ENCODE results near the gene TSPAN9. TPM values are rescaled to one million over a fixed set of nuclear protein-coding genes. Genes with fewer than 3 reads are reported as not detected.

TSPAN9 gene
- total and polyA plus RNA-seq, 3 donors from 2014 or later: 14.2 to 23.5 (median 19.8) TPM

DNA sequence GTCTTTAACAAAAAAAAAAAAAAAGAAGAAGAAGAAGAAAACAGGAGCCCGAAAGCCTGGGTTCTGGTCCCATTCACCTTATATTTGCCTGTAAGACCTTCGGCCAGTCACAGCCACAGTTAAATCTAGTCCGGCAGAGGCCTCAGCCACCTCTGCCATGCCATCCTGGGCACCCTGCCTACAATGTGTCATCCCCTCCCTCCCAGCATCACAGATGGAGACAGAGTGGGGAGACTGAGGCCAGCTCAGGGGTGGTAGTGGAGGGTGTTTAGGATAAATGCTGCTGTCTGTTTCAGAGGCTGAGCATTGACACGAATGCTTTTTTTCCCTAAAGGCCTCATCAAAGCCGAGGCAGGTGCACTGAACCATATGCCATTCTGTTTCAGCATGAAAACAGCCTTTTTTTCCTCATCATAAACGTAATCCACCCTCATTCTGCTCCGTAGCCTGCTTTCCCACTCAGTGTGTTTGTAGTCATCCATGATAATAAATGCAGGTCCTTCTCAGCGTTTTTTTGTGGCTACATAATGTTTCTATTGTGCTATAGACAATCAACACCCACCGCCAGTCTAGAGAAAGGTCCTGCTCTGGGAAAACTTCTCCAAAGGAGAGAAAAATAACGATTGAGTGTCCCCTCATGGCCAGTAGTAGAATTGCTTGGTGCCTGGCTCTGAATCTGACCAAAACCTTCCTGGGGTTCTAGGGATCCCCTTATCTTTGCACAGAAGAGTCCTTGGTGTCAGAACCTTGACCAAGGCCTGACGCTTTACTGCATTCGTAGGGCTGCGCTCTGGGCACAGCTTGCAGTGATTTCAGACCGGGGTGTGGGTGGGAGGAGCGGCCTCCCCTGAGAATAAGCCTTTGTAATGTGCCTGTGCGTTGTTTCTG lies 41.1 kb upstream of the TSPAN9 start:
- no peaks in the 10 kb centered on the region for H3K27me3 ChIP-seq
- intact Hi-C loops (cut with DNase I; ENCODE audit: low total_unique reads): no loop called here
- no peaks in the 10 kb centered on the region for H3K9me3 ChIP-seq
- 70 to 76% methylated on average over 16 of the region's 16 CpGs for WGBS, 2 donors
- no peak overlapping the region for H3K27ac ChIP-seq
- no peak for DNase-seq
- no peaks in the 10 kb centered on the region for H3K36me3 ChIP-seq (ENCODE audit: low read depth, missing control alignments)
- TF ChIP-seq POLR2A (IDR thresholded peaks at IDR 0.05): no peak
- TF ChIP-seq, protein P1, sequence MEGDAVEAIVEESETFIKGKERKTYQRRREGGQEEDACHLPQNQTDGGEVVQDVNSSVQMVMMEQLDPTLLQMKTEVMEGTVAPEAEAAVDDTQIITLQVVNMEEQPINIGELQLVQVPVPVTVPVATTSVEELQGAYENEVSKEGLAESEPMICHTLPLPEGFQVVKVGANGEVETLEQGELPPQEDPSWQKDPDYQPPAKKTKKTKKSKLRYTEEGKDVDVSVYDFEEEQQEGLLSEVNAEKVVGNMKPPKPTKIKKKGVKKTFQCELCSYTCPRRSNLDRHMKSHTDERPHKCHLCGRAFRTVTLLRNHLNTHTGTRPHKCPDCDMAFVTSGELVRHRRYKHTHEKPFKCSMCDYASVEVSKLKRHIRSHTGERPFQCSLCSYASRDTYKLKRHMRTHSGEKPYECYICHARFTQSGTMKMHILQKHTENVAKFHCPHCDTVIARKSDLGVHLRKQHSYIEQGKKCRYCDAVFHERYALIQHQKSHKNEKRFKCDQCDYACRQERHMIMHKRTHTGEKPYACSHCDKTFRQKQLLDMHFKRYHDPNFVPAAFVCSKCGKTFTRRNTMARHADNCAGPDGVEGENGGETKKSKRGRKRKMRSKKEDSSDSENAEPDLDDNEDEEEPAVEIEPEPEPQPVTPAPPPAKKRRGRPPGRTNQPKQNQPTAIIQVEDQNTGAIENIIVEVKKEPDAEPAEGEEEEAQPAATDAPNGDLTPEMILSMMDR (IDR thresholded peaks at IDR 0.05): peak; percentile 43 to 68 (median 56)
- H3K4me1 ChIP-seq: peaks cover 7% of the 10 kb centered on the region
- no peak overlapping the region for H3K4me3 ChIP-seq

DNA sequence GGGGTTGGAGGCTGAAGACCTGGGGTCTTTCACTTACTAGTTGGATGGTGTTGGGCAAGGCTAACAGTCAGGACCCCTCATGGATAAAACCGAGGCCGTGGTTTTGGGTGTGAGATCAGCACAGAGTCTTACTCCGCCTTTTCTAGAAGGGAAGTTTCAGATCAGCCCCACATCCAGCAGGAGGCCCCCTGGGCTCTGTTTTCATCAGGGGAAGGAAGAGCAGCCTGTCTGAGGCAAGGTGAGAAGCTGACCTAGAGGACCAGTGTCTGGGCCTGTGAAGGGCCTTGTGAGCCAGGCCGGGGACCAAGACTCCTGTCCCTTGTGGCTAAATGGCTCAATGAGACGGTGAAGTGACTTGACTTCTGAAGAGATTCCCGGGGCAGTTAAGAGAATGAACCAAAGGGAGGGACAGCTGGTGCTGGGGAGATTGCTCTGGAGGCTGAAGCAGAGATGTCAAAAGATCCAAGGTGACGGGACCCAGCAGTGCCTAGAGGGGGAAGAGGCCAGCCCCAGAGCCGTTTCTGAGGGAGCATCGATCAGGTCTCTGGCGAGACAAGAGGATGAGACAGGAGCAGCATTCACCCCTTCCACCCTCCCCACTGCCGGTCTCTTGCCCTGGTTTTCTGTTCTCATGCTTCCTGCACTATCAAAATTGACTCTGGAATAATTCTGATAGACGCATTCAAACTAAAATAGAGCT lies 40.1 kb upstream of the TSPAN9 start:
- Histone ChIP-seq H3K4me1 (peaks cover 7% of the 10 kb centered on the region), H3K27ac (no peak overlapping the region), H3K36me3 (ENCODE audit: low read depth, missing control alignments) (no peaks in the 10 kb centered on the region), H3K27me3 (no peaks in the 10 kb centered on the region), H3K4me3 (no peak overlapping the region), H3K9me3 (no peaks in the 10 kb centered on the region)
- TF ChIP-seq, protein P1 (IDR thresholded peaks at IDR 0.05): no peak
- TF ChIP-seq POLR2A (IDR thresholded peaks at IDR 0.05): no peak
- intact Hi-C loops (cut with DNase I; ENCODE audit: low total_unique reads): no loop called here
- 87% methylated on average over 12 of the region's 12 CpGs for WGBS, 2 donors
- no peak for DNase-seq

DNA sequence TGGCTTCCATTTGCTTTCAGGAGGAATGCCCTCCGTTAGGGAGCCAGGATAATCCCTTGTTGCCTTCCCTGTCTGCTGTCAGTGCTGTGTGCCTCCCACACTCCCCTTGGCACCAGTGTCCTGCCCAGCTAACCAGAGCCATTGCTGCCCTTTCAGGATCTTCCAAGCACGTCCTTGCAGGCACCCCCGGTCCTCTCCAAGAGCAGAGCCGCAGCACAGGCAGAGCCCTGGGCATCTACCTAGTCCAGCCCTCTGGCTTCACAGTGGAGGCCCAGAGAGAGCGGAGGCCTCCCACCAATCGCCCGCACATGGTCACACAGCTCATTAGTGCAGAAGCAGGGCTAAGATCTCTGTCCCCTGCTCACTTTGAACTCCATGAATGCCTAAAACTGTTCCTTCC lies 39.0 kb upstream of the TSPAN9 start:
- Histone ChIP-seq H3K4me3 (no peak overlapping the region), H3K27me3 (no peaks in the 10 kb centered on the region), H3K27ac (no peak overlapping the region), H3K4me1 (no peaks in the 10 kb centered on the region), H3K36me3 (ENCODE audit: low read depth, missing control alignments) (no peaks in the 10 kb centered on the region), H3K9me3 (no peaks in the 10 kb centered on the region)
- DNase-seq: no peak
- intact Hi-C loops (cut with DNase I; ENCODE audit: low total_unique reads): no loop called here
- WGBS, 2 donors: 77 to 82% methylated on average over 7 of the region's 7 CpGs
- TF ChIP-seq, protein P1 (IDR thresholded peaks at IDR 0.05): no peak
- no peak for TF ChIP-seq POLR2A (IDR thresholded peaks at IDR 0.05)

DNA sequence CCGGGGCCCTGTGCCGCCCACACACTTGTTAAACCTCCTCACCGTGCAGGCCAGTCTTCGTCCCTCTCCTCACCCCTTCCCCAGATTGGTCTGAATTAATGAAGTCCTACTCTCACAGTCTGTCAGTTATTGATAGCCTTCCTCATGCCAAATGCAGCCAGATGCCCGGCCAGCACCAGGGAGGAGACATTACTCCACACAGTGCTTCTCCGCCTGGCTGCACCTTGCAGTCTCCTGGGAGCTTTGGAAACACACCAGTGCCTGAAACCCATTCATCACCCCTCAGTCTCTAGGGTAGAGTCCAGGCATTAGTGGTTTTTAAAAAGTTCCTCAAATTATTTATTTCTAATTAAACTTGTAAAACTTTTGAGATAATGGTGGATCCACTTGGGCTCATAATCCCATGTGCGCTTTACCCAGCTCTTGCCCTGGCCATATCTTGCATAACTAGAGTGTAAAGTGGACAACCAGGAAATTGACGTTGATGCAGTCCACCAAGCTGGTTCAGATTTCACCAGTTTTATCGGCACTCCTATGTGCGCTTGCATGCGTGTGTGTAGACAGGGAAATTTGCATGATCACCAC lies 38.2 kb upstream of the TSPAN9 start:
- no peak for DNase-seq

More for the DNA sequence above, 38.2 kb upstream of the TSPAN9 start:
- H3K9me3 ChIP-seq: no peaks in the 10 kb centered on the region
- intact Hi-C loops (cut with DNase I; ENCODE audit: low total_unique reads): no loop called here
- H3K36me3 ChIP-seq (ENCODE audit: low read depth, missing control alignments): no peaks in the 10 kb centered on the region
- TF ChIP-seq, protein P1 (IDR thresholded peaks at IDR 0.05): no peak
- no peak for TF ChIP-seq POLR2A (IDR thresholded peaks at IDR 0.05)
- H3K27ac ChIP-seq: no peak overlapping the region
- H3K4me1 ChIP-seq: no peaks in the 10 kb centered on the region
- WGBS, 2 donors: 91 to 93% methylated on average over 11 of the region's 11 CpGs
- no peak overlapping the region for H3K4me3 ChIP-seq
- no peaks in the 10 kb centered on the region for H3K27me3 ChIP-seq

All from testis (tissue), 3 donors.